HepG2 (cell line): ENCODE results near the gene ITGB1. TPM values are rescaled to one million over a fixed set of nuclear protein-coding genes. Genes with fewer than 3 reads are reported as not detected.

ENCODE experiments used
- CEBPB ChIP-seq: IDR thresholded peaks from 2 replicates; pipeline ENCODE4 v1.6.1; 2011; ENCODE audit warnings: low read depth, low read length, improper control_type of control experiment, borderline replicate concordance
- ETV5 ChIP-seq: IDR thresholded peaks from 2 replicates; pipeline ENCODE4 v1.6.1; 2018; ENCODE audit warnings: missing biosample characterization, missing genetic modification reagents, inconsistent platforms, borderline replicate concordance
- FOXA1 ChIP-seq, 2 experiments: fragments of 450-650 bp in 1 of 2; sonication (generic) in 1 of 2; formaldehyde crosslinking in 1 of 2; IDR thresholded peaks; 2 replicates each; pipeline versions ENCODE4 v1.4.0 to v1.6.1; 2016 to 2020; ENCODE audit warnings: missing genetic modification reagents in 1 of 2
- FOXA3 ChIP-seq: IDR thresholded peaks from 2 replicates; pipeline ENCODE4 v1.6.1; 2016; ENCODE audit warnings: missing genetic modification reagents, missing compliant biosample characterization
- FOXK1 ChIP-seq: sonication (generic); formaldehyde crosslinking; IDR thresholded peaks from 2 replicates; pipeline ENCODE4 v1.4.0; 2020; ENCODE audit warnings: low read depth, missing genetic modification reagents, borderline replicate concordance
- HMGXB4 ChIP-seq, 2 experiments: sonication (generic) in 1 of 2; formaldehyde crosslinking in 1 of 2; IDR thresholded peaks; 2 replicates each; pipeline versions ENCODE4 v1.4.0 to v1.6.1; 2018 to 2020; ENCODE audit warnings: missing genetic modification reagents in 2 of 2, borderline replicate concordance in 1 of 2, low read depth in 1 of 2, mild to moderate bottlenecking in 1 of 2, missing biosample characterization in 1 of 2
- MED1 ChIP-seq: sonication (generic); formaldehyde crosslinking; IDR thresholded peaks from 2 replicates; pipeline ENCODE4 v1.4.0; 2020; ENCODE audit warnings: missing genetic modification reagents
- NR2F6 ChIP-seq, 2 experiments: IDR thresholded peaks; 2 replicates each; pipeline ENCODE4 v1.6.1; 2016; ENCODE audit warnings: antibody characterized with exemption in 1 of 2, mild to moderate bottlenecking in 1 of 2
- ZBTB40 ChIP-seq, 2 experiments: fragments of 450-650 bp in 1 of 2; sonication (generic) in 1 of 2; formaldehyde crosslinking in 1 of 2; IDR thresholded peaks; 2 replicates each; pipeline versions ENCODE4 v1.6.1 to v1.8.0; 2016 to 2022; ENCODE audit warnings: antibody characterized with exemption in 1 of 2, mild to moderate bottlenecking in 1 of 2, missing genetic modification reagents in 1 of 2
- ZNF451 ChIP-seq: sonication (generic); formaldehyde crosslinking; IDR thresholded peaks from 2 replicates; pipeline ENCODE4 v1.5.0; 2020; ENCODE audit warnings: mild to moderate bottlenecking, missing genetic modification reagents
- ZNF749 ChIP-seq: sonication (generic); formaldehyde crosslinking; IDR thresholded peaks from 2 replicates; pipeline ENCODE4 v1.8.0; 2022; ENCODE audit warnings: mild to moderate bottlenecking, missing genetic modification reagents, moderate library complexity, borderline replicate concordance
- polyA plus RNA-seq, 8 experiments: library from polyadenylated mRNA; depleted of rRNA in 3 of 8; stranded (reverse) in 7 of 8; unstranded in 1 of 8; fragments of >200 nt; fragmentation: Illumina TruSeq in 4 of 8; extraction: Trizol in 4 of 8; gene quantifications; 2 replicates each; pipeline versions ENCODE4 v1.2.1 to v1.2.3, GENCODE V29; 2011 to 2016; ENCODE audit warnings: low read depth in 4 of 8, missing spikeins in 1 of 8, mixed read lengths in 1 of 8; ENCODE audit not compliant: insufficient read depth in 1 of 8
- total RNA-seq, 5 experiments: library from RNA; depleted of rRNA; stranded (reverse); fragments of >200 nt; fragmentation: Illumina TruSeq; extraction: Trizol; gene quantifications; 2 replicates each; pipeline ENCODE4 v1.2.3, GENCODE V29; 2016; ENCODE audit warnings: low read depth in 1 of 5
- TF ChIP-seq, protein P1 (sequence below): sonication (generic); formaldehyde crosslinking; IDR thresholded peaks from 2 replicates; pipeline ENCODE4 v1.5.1; 2020; ENCODE audit warnings: mild to moderate bottlenecking, missing genetic modification reagents, borderline replicate concordance
- TF ChIP-seq, protein P2 (sequence below): IDR thresholded peaks from 2 replicates; pipeline ENCODE4 v1.6.1; 2018; ENCODE audit warnings: missing genetic modification reagents

ITGB1 gene
- total and polyA plus RNA-seq, 2 of the 13 experiments (the other 11 are each of a cell fraction or from before 2014, with no cell fraction given), result 190 to 204 TPM

DNA sequence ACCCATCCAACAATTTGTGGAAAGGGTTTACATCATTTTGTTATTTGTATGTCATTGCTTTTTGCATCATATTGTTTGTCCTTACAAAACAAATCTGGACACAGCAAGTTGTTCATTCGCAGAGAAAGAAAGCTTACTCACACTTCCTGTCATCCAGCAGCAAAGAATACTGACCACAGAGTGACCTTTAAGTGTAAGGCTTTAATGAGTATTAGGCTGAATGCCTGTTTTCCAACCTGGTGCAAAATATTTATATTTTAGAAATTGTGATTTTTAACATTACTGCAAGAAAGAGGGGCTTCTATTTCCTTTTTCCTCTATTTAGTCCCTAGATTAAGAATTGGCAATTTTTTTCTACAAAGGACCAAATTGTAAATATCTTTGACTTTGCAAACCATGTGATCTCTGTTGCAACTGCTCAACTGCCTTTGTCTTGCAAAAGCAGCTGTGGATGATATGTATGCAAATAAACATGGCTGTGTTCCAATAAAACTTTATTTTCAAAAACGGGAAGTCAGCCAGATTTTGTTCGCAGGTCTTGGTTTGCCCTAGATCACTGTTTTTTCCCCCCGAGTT lies 27.8 kb upstream of the ITGB1 start (continued):
- TF ChIP-seq, protein P1, sequence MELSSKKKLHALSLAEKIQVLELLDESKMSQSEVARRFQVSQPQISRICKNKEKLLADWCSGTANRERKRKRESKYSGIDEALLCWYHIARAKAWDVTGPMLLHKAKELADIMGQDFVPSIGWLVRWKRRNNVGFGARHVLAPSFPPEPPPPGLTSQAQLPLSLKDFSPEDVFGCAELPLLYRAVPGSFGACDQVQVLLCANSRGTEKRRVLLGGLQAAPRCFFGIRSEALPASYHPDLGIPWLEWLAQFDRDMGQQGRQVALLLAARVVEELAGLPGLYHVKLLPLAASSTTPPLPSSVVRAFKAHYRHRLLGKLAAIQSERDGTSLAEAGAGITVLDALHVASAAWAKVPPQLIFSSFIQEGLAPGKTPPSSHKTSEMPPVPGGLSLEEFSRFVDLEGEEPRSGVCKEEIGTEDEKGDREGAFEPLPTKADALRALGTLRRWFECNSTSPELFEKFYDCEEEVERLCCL, result no peak
- no peak for TF ChIP-seq FOXA1 (IDR thresholded peaks at IDR 0.05)
- peak; percentile 49; the same call in 1 of the 2 replicates for TF ChIP-seq FOXA1 (CRISPR knock-in tag; IDR thresholded peaks at IDR 0.05)
- no peak for TF ChIP-seq HMGXB4 (CRISPR knock-in tag; IDR thresholded peaks at IDR 0.05; ENCODE audit: borderline replicate concordance in 1 of 2, low read depth in 1 of 2)
- no peak for TF ChIP-seq ZNF749 (CRISPR knock-in tag)
- peak; percentile 61 for TF ChIP-seq FOXA3 (CRISPR knock-in tag)
- peak; percentile 18; the same call in 1 of the 2 replicates for TF ChIP-seq MED1 (CRISPR knock-in tag)
- TF ChIP-seq CEBPB, result peak; percentile 88
- peak; percentile 94 for TF ChIP-seq ZBTB40 (IDR thresholded peaks at IDR 0.05)
- TF ChIP-seq ZBTB40 (CRISPR knock-in tag; IDR thresholded peaks at IDR 0.05), result peak; percentile 98
- peak; percentile 31; the same call in 1 of the 2 replicates for TF ChIP-seq NR2F6 (IDR thresholded peaks at IDR 0.05)
- peak; percentile 64 for TF ChIP-seq NR2F6 (CRISPR knock-in tag; IDR thresholded peaks at IDR 0.05)
- peak; percentile 60; the same call in 1 of the 2 replicates for TF ChIP-seq FOXK1
- TF ChIP-seq, protein P2, sequence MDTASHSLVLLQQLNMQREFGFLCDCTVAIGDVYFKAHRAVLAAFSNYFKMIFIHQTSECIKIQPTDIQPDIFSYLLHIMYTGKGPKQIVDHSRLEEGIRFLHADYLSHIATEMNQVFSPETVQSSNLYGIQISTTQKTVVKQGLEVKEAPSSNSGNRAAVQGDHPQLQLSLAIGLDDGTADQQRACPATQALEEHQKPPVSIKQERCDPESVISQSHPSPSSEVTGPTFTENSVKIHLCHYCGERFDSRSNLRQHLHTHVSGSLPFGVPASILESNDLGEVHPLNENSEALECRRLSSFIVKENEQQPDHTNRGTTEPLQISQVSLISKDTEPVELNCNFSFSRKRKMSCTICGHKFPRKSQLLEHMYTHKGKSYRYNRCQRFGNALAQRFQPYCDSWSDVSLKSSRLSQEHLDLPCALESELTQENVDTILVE (CRISPR knock-in tag), result no peak
- peak; percentile 40; the same call in 1 of the 2 replicates for TF ChIP-seq ETV5 (CRISPR knock-in tag)
- TF ChIP-seq ZNF451, result no peak
